T-helper 2 cell treated with Interferon-gamma antibody and Interleukin-4, amounts not matched to agents 100 ng/mL and 5 ng/mL, for 36 hours (primary cell): ENCODE measurements around the gene PATL1. TPM values are rescaled to one million over a fixed set of nuclear protein-coding genes. Genes with fewer than 3 reads are reported as not detected.

Experiments
- intact Hi-C: fragments of 100-400 bp; cut with micrococcal nuclease; formaldehyde crosslinking; loops from one replicate; pipeline ENCODE4 v1.15.1; 2023
- total RNA-seq: library from RNA; stranded (reverse); gene quantifications from 2 replicates; pipeline ENCODE4 v1.2.3, GENCODE V29; 2022

The PATL1 gene
- total RNA-seq, 1 donor from 2014 or later = 51.3 TPM

DNA sequence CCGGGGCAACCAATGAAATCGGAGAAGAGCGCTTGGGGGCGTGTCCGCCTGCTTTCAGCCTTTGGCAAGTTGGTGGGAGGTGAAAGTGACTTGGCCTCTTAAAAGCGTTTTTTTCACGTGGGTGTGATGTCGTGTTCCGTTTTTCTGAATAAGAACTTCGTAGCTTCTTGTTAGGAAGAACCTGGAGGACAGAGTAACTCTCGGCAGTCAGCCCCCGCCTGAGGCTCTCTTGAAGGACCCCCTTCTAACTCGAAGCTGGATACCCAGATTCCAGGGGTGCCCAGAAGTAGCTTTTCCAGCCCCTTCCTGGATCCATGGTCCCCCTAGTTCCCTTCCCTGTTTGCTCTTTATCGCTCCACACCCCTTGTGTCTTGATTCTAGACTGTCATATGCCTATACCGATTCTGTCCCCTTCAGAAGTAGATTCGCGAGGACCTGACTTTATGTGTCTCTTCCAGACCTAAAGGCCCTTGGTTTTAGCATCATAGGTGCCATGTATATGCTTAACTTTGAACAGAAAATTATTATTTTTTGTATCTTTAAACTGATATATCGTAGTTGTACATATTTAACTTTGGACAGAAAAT is 52.3 kb downstream of the PATL1 start:
- intact Hi-C loops = loop anchor here (1.0 kb wide), 5 partner anchors 53 to 1959 kb away; partner anchors contain the start of genes CLP1, PATL1 and STX3

DNA sequence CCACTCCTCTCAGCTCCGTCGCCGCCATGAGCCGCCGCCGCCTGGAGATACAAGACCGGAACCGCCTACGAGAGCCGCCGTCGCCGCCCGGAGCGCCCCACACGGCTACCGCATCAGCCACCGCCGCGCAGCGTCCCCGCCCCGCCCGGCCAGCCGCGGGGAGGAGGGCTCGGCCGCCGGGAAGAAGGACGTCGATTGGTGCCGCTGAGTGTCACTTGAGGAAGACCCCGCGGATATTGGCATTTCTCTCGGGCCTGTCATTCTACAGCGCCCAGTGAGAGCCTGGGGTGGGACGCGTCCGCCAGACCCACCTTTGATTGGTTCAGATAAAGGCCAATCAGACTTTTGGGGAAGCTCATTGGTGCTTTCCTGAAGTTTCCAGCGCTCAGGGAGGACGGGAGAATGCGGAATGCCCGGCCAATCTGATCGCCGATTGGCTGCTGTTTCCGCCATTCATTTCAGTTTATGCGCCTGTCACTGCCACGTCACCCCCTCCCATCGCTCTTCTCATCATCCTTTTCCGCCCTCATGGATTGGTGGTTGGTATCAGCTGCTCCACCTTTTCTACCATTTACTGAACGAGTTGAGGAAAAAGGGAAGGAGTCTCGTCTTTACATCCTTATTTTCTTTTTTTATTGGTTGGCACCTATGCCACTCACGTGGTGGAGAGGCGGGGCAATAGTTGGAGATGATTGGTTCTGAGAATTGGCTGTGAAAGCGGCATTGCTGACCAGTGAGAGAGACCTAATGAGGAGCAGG is 53.0 kb downstream of the PATL1 start, which contains the start of gene OSBP:
Gene OSBP, minus strand, starts transcription at position 138 of the 759 bp plus-strand sequence. Its CDS starts 110 bp downstream, at position 28.
- intact Hi-C loops = loop anchor here (1.0 kb wide), 8 partner anchors 53 to 1959 kb away; partner anchors contain the start of genes CLP1, MRPL16, PATL1 and STX3

DNA sequence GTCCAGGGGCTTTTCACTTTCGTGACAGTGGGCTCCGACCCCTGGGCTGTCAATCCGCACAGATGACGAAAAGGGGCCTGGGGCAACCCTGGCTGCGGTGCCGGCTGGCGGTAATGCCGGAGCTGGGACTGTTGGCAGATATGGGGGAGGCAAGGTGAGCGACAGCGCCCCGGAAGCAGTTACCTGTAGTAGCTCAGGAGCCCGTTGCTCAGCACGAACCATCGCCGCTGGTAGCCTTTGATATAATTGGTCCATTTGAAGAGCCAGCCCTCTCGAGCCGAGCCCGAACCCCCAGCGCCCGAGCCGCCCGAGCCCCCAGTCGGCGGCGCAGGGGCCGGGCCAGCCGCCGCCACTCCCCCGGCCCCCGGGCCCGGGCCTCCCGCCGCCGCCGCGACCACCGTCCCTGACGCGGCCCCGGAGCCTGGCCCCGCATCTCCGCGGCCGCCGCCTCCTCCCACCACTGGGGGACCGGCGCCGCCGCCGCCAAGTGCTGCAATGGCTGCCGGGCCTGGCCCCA is 53.7 kb downstream of the PATL1 start:
- intact Hi-C loops = loop anchor here (1.0 kb wide), 3 partner anchors 54 to 195 kb away; partner anchors contain the start of gene MRPL16

DNA sequence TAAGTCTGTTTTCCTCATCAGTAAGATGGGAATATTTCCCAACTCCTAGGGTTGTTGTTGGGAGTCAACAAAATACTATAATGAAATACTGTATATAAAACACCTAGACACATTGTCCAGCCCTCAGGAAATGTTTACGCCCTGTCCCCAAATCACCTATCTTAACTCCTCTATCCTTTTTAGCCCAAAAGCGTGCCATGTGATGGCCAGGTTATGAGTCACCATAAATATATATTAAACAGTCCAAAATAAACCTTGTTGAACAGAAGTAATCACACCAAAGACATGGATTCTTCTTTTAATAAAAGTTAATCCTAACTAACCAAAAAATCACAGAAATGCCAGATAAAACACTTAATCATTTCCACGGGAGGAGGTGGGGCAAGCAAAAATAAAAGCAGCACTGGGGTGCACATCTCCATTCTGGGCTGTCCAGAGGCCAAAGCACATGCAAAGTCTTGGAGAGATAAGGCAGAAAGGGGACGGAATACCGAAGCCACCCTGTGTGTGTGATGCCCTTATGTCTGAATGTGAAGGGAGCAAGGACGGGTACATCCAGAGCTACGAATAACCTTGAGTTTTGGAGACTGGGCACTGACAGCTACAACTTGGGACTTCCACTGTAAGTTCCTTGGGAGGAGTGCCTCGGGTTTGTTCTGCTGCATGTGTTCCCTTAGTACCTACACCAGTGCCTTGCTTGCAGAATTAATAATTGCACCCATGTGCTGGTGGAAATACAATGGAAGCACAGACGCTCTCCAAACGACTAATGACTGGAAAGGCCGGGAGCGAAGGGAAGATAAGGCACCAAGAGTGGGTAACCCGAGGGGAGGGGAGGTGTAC is 54.3 kb downstream of the PATL1 start:
- intact Hi-C loops = loop anchor here (1.0 kb wide), 3 partner anchors 53 to 196 kb away; partner anchors contain the start of gene MRPL16

DNA sequence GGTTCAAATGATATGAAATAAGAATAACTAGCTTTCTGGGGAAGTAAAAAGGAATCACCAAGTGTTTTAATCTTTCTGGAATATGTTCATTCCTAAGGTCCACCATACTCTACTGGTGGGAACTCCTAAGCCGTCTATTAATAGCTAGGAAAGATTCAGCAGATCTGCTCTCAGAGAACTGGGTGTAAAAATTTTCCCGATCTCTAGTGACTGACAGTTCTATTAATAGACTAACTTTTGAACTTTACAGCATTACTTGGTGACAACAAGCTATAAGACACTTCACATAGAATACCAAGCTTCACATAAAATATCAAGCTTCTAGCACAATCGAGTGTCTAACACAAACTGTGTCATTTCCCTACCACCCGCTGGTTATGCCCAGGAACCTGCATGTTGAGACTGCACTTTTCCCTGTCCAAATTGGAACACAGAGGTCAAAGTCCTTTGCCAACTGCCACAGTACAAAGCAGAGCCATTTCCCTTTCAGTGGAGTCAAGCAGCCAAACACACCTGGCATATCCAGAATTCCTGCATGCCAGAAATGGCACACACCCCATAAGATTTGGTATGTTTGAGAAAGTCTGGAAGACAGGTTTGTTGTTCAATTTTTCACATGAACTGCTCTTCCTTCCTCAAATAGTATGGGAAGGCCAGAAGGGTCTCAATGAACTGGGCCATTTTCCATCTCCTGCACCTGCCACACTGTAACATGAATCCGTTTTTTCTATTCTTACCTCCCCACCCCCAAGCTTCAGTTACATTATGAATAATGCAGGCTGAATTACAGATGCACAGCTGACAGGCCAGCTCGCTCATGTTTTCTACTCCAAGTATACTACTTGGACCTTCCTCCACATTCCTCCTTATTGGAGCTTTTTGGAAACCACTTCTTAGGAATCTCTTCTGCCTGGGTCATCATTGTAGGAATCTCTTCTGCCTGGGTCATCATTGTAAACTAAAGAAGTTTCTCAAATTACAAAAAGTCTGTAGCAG is 57.0 kb downstream of the PATL1 start:
- intact Hi-C loops = no loop called here

- intact Hi-C loops = no loop called here
These were observed 58.5 kb downstream of the PATL1 start for GRCh38 chr11:59610289-59610688.

DNA sequence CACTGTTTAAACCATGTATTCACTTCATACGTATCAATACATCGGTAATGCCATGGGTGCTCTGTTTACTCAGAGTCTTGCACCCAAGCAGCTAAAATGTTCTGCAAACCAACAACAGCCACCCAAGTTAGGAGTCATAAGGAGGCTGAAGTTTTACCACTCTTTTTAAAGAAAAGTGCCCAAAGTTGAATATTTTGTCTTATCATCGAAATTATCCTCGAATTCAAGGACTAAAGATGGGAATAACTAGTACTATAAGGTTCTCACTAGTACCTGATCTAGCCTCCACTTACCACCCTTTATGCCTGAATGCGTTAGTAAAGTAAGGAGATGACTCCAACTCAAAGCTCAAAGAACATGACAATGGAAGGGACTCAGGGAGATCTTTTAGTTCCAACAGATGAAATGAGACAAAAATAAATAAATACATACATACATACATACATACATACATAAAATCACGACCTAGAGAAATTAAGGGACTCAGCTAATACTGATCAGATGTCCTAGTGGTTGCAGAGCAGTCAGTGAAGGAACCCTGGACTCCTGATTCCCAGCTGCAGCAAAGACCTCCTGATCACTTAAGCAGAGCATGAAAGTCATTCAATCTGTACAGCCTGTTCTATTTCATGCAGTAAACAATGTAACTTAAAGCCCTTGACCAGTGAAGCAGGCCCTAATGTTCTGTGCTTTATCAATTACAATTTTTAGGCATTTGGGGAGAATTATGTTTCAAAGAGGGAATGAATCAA is 61.0 kb downstream of the PATL1 start:
- intact Hi-C loops = no loop called here

DNA sequence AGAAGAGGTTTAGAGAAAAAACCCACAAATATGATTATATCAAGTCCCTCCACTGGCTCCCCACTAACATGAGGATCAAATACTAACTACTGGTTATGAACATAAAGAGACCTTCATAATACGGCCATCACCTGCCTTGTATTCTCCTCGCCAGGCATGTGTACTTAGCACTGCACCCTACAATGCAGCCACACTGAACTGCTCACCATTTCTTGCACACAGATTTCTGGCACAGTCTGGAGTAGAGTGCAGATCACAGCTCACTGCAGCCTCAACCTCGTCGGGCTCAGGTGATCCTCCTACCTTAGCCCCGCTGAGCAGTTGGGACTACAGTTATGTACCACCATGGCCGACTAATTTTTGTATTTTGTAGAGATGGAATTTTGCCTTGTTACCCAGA is 66.4 kb downstream of the PATL1 start:
- intact Hi-C loops = no loop called here

DNA sequence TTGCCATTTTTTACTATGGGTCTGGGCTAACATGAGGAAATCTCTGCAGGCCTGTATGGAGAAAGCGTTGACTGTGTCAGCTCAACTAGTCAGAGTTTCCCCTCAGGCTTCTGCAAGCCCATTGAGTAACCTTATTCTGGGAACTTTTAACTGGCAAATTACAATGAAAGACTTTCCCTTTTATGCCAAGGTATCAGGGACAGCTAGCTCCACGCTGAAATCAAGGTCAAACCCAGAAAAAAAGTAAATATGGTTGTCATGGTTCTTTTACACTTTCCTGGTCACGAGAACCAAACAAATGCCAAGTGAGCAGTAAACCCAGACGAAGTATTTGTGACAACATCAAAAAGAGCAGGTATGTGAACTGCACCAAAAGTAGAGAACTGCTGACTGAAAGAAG is 67.0 kb downstream of the PATL1 start:
- intact Hi-C loops = no loop called here

DNA sequence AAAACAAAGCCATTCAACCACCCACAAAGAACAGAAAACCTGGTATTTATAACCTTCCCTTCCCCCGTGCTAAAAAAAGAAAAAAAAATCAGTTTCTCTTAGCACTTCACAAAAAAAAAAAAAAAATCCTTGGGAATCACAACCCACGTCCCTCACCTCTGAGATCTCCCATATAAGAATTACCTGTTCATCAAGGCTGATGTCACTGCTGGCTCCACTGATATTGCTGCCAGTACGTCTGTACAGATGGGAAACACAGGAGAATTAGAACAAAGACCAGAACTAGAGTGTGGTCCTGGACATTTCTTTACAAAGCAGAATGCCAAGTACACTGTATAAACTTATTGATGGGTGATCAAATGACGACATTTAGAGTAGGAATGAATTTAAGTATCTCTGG is 68.2 kb downstream of the PATL1 start:
- intact Hi-C loops = no loop called here

- intact Hi-C loops = no loop called here
These were observed 68.6 kb downstream of the PATL1 start for GRCh38 chr11:59600234-59600633.

DNA sequence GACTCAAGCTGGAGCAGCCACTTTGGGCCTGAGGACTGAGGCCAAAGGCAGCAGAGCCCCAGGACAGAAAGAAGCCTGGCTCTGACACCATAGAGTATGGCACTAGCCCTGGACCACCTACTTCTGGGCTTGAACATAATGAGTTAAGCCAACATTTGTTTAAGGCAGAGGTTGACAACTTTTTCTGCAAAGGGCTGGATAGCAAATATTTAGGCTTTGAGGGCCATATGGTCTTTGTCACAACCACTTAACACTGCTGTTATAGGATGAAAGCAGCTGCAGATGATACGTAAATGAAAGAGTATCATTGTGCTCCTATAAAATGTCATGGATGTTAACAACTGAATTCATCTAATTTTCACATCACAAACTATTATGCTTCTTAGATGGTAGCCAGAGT is 69.9 kb downstream of the PATL1 start:
- intact Hi-C loops = no loop called here

Other genes with a start within 250 kb of the PATL1 start
- not detected in 2 replicates for gene OR5A2, start 242.6 kb downstream of the PATL1 start, total RNA-seq
- not detected in 2 replicates for gene OR5A1, start 232.6 kb downstream of the PATL1 start, total RNA-seq
- gene OR4D6, start 212.1 kb downstream of the PATL1 start, total RNA-seq = not detected in 2 replicates
- gene OR4D10, start 195.7 kb downstream of the PATL1 start, total RNA-seq = not detected in 2 replicates
- not detected in 2 replicates for gene OR4D11, start 165.5 kb downstream of the PATL1 start, total RNA-seq
- not detected in 2 replicates for gene OR4D9, start 157.5 kb downstream of the PATL1 start, total RNA-seq
- gene OSBP, start 53.3 kb downstream of the PATL1 start, total RNA-seq = 40.3 and 42.3 TPM in 2 replicates
- not detected in 2 replicates for gene OR10V1, start 44.8 kb upstream of the PATL1 start, total RNA-seq
- gene STX3, start 86.3 kb upstream of the PATL1 start, total RNA-seq = 40.3 and 41.0 TPM in 2 replicates
- 81.3 and 81.8 TPM in 2 replicates for gene MRPL16, start 141.7 kb upstream of the PATL1 start, total RNA-seq
- gene CBLIF, start 176.5 kb upstream of the PATL1 start, total RNA-seq = not detected in 2 replicates
- not detected in 2 replicates for gene TCN1, start 197.4 kb upstream of the PATL1 start, total RNA-seq
- gene OOSP3, start 209.7 kb upstream of the PATL1 start, total RNA-seq = not detected in 2 replicates